GM23248 (cell line): Measurements from ENCODE around the gene C1GALT1. TPM values are rescaled to one million over a fixed set of nuclear protein-coding genes. Genes with fewer than 3 reads are reported as not detected.

ENCODE experiments used
- DNase-seq: peaks from one replicate; pipeline ENCODE4 v3.0.0-alpha.2; 2015
- H2AFZ ChIP-seq: fragments of 200-600 bp; sonication (generic); 2 replicates; pipeline ENCODE4 v1.6.1; 2016; ENCODE audit warnings: antibody characterized with exemption
- H3F3A ChIP-seq: fragments of 200-600 bp; sonication (generic); 2 replicates; pipeline ENCODE4 v1.6.1; 2016; ENCODE audit warnings: mild to moderate bottlenecking, antibody characterized with exemption, mixed run types; ENCODE audit not compliant: insufficient read depth
- H3K27ac ChIP-seq: fragments of 200-600 bp; sonication (generic); 2 replicates; pipeline ENCODE4 v1.5.1; 2016; ENCODE audit warnings: mild to moderate bottlenecking
- H3K27me3 ChIP-seq: fragments of 200-600 bp; sonication (generic); replicated peaks from 2 replicates; pipeline ENCODE4 v1.6.1; 2016; ENCODE audit warnings: mild to moderate bottlenecking; ENCODE audit not compliant: insufficient read depth
- H3K36me3 ChIP-seq: fragments of 200-600 bp; sonication (generic); 2 replicates; pipeline ENCODE4 v1.6.1; 2016; ENCODE audit warnings: low read depth, mild to moderate bottlenecking
- H3K4me1 ChIP-seq: fragments of 200-600 bp; sonication (generic); 2 replicates; pipeline ENCODE4 v1.6.1; 2016; ENCODE audit warnings: mild to moderate bottlenecking; ENCODE audit not compliant: insufficient read depth
- H3K4me2 ChIP-seq: fragments of 200-600 bp; sonication (generic); one replicate; pipeline ENCODE4 v1.6.1; 2016; ENCODE audit warnings: mild to moderate bottlenecking; ENCODE audit not compliant: unreplicated experiment
- H3K4me3 ChIP-seq: fragments of 200-600 bp; sonication (generic); 2 replicates; pipeline ENCODE4 v1.5.1; 2016; ENCODE audit warnings: mild to moderate bottlenecking
- H3K79me2 ChIP-seq: fragments of 200-600 bp; sonication (generic); 2 replicates; pipeline ENCODE4 v1.6.1; 2016; ENCODE audit warnings: mild to moderate bottlenecking; ENCODE audit not compliant: insufficient read depth
- H3K9ac ChIP-seq: fragments of 200-600 bp; sonication (generic); 2 replicates; pipeline ENCODE4 v1.6.1; 2016; ENCODE audit warnings: mild to moderate bottlenecking
- H3K9me2 ChIP-seq: fragments of 200-600 bp; sonication (generic); 2 replicates; pipeline ENCODE4 v1.6.1; 2016; ENCODE audit warnings: mixed run types, mild to moderate bottlenecking, moderate library complexity; ENCODE audit not compliant: insufficient read depth
- H3K9me3 ChIP-seq: fragments of 200-600 bp; sonication (generic); one replicate; pipeline ENCODE4 v1.6.1; 2017; ENCODE audit warnings: low read depth
- H4K20me1 ChIP-seq: fragments of 200-600 bp; sonication (generic); 2 replicates; pipeline ENCODE4 v1.6.0; 2016; ENCODE audit not compliant: insufficient read depth
- EZH2 ChIP-seq: fragments of 200-600 bp; sonication (generic); IDR thresholded peaks from 2 replicates; pipeline ENCODE4 v1.6.1; 2018; ENCODE audit warnings: antibody characterized with exemption, mild to moderate bottlenecking; ENCODE audit not compliant: insufficient read depth, poor library complexity, severe bottlenecking
- EZH2phosphoT487 ChIP-seq: fragments of 200-600 bp; sonication (generic); IDR thresholded peaks from 2 replicates; pipeline ENCODE4 v1.6.1; 2018; ENCODE audit warnings: antibody characterized with exemption, moderate library complexity, mild to moderate bottlenecking, low read depth; ENCODE audit not compliant: insufficient read depth
- WGBS, 2 experiments: methylation state at CpG; one replicate each; pipeline ENCODE4 v1.1.6; 2015 to 2017; ENCODE audit warnings: low lambda C conversion rate in 2 of 2, low coverage in 1 of 2; ENCODE audit errors: missing lambda C conversion rate in 2 of 2; 5-methylcytosine and 5-hydroxymethylcytosine counted together
- in situ Hi-C: fragments of 300-500 bp; cut with MboI; formaldehyde crosslinking; loops from 2 replicates; pipeline ENCODE4 v1.15.0; 2020
- polyA plus RNA-seq: library from polyadenylated mRNA; unstranded; fragments of >200 nt; fragmentation: Nextera tagmentation; extraction: Ambion mirVana; gene quantifications from 2 replicates; pipeline ENCODE4 v1.2.1, GENCODE V29; 2016
- total RNA-seq: library from RNA; depleted of rRNA; stranded (reverse); fragments of >200 nt; shearing (Covaris generic); gene quantifications from 2 replicates; pipeline ENCODE4 v1.2.3, GENCODE V29; 2014

The C1GALT1 gene
- total and polyA plus RNA-seq, 2 experiments from 2014 or later, result 72.7 to 75.2 TPM

GRCh38 chr7:7178906-7179305 is 3.4 kb upstream of the C1GALT1 start:
- Histone ChIP-seq H3K9me3 (no peaks in the 10 kb centered on the region), H3K27me3 (no peaks in the 10 kb centered on the region), H3K9ac (no peak overlapping the region), H3K79me2 (peaks cover 70% of the 10 kb centered on the region), H4K20me1 (no peaks in the 10 kb centered on the region), H3K27ac (peak overlapping the region; percentile 39; the same call in 1 of the 2 replicates), H2AFZ (no peak overlapping the region), H3K9me2 (no peaks in the 10 kb centered on the region), H3K36me3 (no peaks in the 10 kb centered on the region), H3K4me3 (no peak overlapping the region), H3F3A (peaks cover 57% of the 10 kb centered on the region), H3K4me1 (peaks cover 38% of the 10 kb centered on the region), H3K4me2 (no peak overlapping the region)
- TF ChIP-seq EZH2phosphoT487 (no peak), EZH2 (no peak)
- 67 to 71% methylated on average over 1 of the region's 1 CpG for WGBS, 2 experiments
- in situ Hi-C loops, result no loop called here
- peak; percentile 35 for DNase-seq

- no peaks in the 10 kb centered on the region for H3K27me3 ChIP-seq
- H3K4me2 ChIP-seq, result peak overlapping the region; percentile 97
- H3K4me3 ChIP-seq, result peak overlapping the region; percentile 89
- no peaks in the 10 kb centered on the region for H3K9me3 ChIP-seq
- H3K9me2 ChIP-seq, result no peaks in the 10 kb centered on the region
- DNase-seq, result no peak
- H4K20me1 ChIP-seq, result no peaks in the 10 kb centered on the region
- H3K36me3 ChIP-seq, result no peaks in the 10 kb centered on the region
- H3K27ac ChIP-seq, result peak overlapping the region; percentile 82
- TF ChIP-seq EZH2phosphoT487 (no peak), EZH2 (no peak)
- H2AFZ ChIP-seq, result no peak overlapping the region
- H3K9ac ChIP-seq, result peak overlapping the region; percentile 80
- H3F3A ChIP-seq, result peaks cover 50% of the 10 kb centered on the region
- H3K4me1 ChIP-seq, result peaks cover 51% of the 10 kb centered on the region
- in situ Hi-C loops, result no loop called here
- 96 to 98% methylated on average over 8 of the region's 8 CpGs for WGBS, 2 experiments
- peaks cover 71% of the 10 kb centered on the region for H3K79me2 ChIP-seq
Measured at GRCh38 chr7:7180725-7181449, 1.5 kb upstream of the C1GALT1 start.

- H3K79me2 ChIP-seq, result peaks cover 76% of the 10 kb centered on the region
- peak overlapping the region; percentile 95 for H2AFZ ChIP-seq
- in situ Hi-C loops, result no loop called here
- no peaks in the 10 kb centered on the region for H3K9me2 ChIP-seq
- H3K36me3 ChIP-seq, result no peaks in the 10 kb centered on the region
- WGBS, 2 experiments, result 1 to 3% methylated on average over 12 of the region's 12 CpGs
- peak overlapping the region; percentile 82 for H3K27ac ChIP-seq
- H3K9ac ChIP-seq, result peak overlapping the region; percentile 80
- H3K4me1 ChIP-seq, result peaks cover 45% of the 10 kb centered on the region
- H3F3A ChIP-seq, result peaks cover 43% of the 10 kb centered on the region
- peak; percentile 51 for DNase-seq
- H4K20me1 ChIP-seq, result no peaks in the 10 kb centered on the region
- H3K4me2 ChIP-seq, result peak overlapping the region; percentile 97
- peak overlapping the region; percentile 89 for H3K4me3 ChIP-seq
- no peak for TF ChIP-seq EZH2
- no peak for TF ChIP-seq EZH2phosphoT487
- no peaks in the 10 kb centered on the region for H3K27me3 ChIP-seq
- no peaks in the 10 kb centered on the region for H3K9me3 ChIP-seq
Measured at GRCh38 chr7:7181519-7182155, 707 bp upstream of the C1GALT1 start.

- no peaks in the 10 kb centered on the region for H3K9me2 ChIP-seq
- peaks cover 87% of the 10 kb centered on the region for H3K79me2 ChIP-seq
- no peak for TF ChIP-seq EZH2phosphoT487
- peak overlapping the region; percentile 89 for H3K4me3 ChIP-seq
- DNase-seq, result peak; percentile 65
- no peaks in the 10 kb centered on the region for H3K9me3 ChIP-seq
- H3F3A ChIP-seq, result peaks cover 27% of the 10 kb centered on the region
- WGBS, 2 experiments, result 0 to 1% methylated on average over 27 to 38 of the region's 44 CpGs
- peak overlapping the region; percentile 60 for H3K27ac ChIP-seq
- H3K4me2 ChIP-seq, result peak overlapping the region; percentile 93
- no peaks in the 10 kb centered on the region for H3K36me3 ChIP-seq
- in situ Hi-C loops, result no loop called here
- H3K4me1 ChIP-seq, result peaks cover 29% of the 10 kb centered on the region
- H4K20me1 ChIP-seq, result no peaks in the 10 kb centered on the region
- peak overlapping the region; percentile 83 for H3K9ac ChIP-seq
- no peaks in the 10 kb centered on the region for H3K27me3 ChIP-seq
- peak overlapping the region; percentile 78 for H2AFZ ChIP-seq
Measured at GRCh38 chr7:7183061-7183837, 905 bp downstream of the C1GALT1 start.
